Stimulated activated CD8-positive, alpha-beta memory T cell treated with anti-CD3 and anti-CD28 coated beads, Interleukin-7, amount 100 ng/mL, for 4 hours (primary cell): ENCODE measurements around the gene UBE2L5.
A peak's percentile ranks its signal among the peaks of the same experiment; 100 is the strongest.

Experiments used
- DNase-seq, 2 donors: peaks; one replicate each; pipeline ENCODE4 v3.0.0-alpha.2; 2020; ENCODE audit warnings: low read depth in 2 of 2

UBE2L5 gene

GRCh38 chr13:30422054-30422839 lies at the start of gene UBE2L5:
UBE2L5 (plus strand) TSS chr13:30422493; CDS start chr13:30427991, 5,498 bp downstream.
- peak; percentile 17 to 50 for DNase-seq

- peak; percentile 28 to 38 for DNase-seq
Observed at GRCh38 chr13:30373727-30374126, 48.6 kb upstream of the UBE2L5 start.

DNA sequence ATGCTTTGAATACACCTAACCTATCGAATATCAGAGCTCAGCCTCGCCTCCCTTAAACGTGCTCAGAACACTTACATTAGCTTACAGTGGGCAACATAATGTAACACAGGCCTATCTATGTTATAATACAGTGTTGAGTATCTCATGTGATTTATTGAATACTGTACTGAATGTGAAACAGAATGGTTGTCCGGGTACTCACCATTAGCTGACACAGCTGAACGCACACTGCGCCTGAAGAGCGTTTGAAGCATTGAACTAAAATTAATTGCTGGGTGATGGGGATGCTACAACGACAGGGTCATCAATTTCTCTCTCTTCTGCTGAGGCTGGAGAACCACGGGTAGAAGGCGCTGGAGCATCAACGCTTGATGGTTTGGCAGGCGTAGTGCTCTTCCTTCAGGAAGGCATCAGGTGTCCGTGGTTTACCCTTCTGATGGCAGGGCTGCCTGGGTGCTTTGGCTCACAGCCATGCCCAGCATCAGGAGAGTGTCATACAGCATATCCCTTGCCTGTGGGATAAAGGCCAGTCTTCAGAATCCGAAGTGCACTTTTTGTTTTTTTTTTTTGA lies 46.9 kb upstream of the UBE2L5 start:
- no peak for DNase-seq

GRCh38 chr13:30376426-30377311 lies 45.6 kb upstream of the UBE2L5 start:
- DNase-seq, result peak; percentile 46 to 51

GRCh38 chr13:30377312-30377685 lies 45.0 kb upstream of the UBE2L5 start:
- no peak for DNase-seq

GRCh38 chr13:30378191-30378590 lies 44.1 kb upstream of the UBE2L5 start:
- DNase-seq, result no peak

GRCh38 chr13:30381049-30381448 lies 41.2 kb upstream of the UBE2L5 start:
- no peak for DNase-seq

- no peak for DNase-seq
Observed at GRCh38 chr13:30382836-30383525, 39.3 kb upstream of the UBE2L5 start.

- no peak for DNase-seq
Observed at GRCh38 chr13:30388406-30389283, 33.6 kb upstream of the UBE2L5 start.

- no peak for DNase-seq
Observed at GRCh38 chr13:30391956-30392680, 30.2 kb upstream of the UBE2L5 start.

GRCh38 chr13:30392681-30393045 lies 29.6 kb upstream of the UBE2L5 start:
- DNase-seq, result no peak

- no peak for DNase-seq
Observed at GRCh38 chr13:30394751-30395191, 27.5 kb upstream of the UBE2L5 start.

GRCh38 chr13:30395192-30396158 lies 26.8 kb upstream of the UBE2L5 start:
- peak; percentile 45 to 59 for DNase-seq

- no peak for DNase-seq
Observed at GRCh38 chr13:30396434-30397075, 25.7 kb upstream of the UBE2L5 start.

DNA sequence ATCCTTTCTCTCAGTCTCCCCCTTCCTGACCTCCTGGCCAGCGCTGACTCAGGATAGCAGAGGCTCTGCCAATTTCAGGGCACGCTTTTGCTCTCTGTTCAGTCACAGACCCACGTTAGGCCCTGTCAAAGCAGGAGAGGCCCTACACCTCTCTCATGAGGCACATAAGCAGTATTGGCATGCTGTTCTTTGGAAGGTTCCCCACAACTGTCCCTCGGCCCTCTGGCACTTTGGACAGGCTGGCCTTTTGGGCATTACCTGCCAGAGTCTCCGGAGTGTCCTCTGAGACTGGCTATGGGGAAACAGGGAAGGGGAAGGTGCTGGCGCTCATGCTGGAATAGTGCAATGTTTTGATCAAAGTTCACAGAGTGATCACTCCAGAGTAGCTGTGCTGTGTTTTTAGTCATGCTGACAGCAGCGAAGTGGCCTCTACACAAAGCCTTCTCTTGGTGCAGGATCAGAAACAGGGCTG lies 23.7 kb upstream of the UBE2L5 start:
- DNase-seq, result no peak

DNA sequence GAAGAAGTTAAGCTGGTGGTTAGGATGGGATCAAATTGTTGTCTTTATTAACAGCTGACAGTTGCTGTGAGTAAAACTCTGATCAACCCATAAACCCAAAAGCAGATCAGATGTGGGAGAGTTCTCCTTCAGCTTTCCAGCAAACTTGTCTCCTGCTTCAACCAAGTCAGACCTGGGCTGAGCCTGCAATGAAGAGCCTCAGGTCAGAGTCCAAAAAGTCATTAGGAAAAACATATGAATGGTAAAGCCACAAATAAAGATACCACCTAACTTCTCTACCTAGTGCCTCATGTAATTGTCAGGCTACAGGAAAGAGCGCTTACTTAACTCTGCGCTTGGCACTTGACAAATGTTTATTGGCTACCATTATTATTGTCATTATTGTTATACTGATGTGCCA lies 21.9 kb upstream of the UBE2L5 start:
- no peak for DNase-seq

DNA sequence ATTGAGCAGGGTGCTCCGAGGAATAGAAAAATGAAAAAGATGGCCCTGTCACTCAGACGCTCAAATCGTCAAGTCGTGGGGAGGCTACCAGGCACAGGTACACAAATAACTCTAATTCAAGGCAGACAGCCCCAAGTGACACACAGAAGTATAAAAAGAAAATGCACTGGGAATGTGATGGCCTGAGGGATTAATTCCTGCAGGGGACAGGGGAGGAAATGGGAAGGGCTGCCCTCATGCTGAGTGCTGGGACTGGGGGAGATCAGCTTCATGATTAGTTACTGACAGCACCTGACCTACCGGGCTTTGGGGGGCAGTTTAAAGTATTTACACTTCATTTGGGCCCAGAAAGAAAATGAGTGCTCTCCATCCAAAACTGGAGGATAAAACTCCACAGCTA lies 20.9 kb upstream of the UBE2L5 start:
- DNase-seq, result no peak

- no peak for DNase-seq
Observed at GRCh38 chr13:30403456-30403855, 18.8 kb upstream of the UBE2L5 start.
